ENCODE measurements around the gene IGF2BP1.
"Not testable (repeated sequence)": the region's sequence is repeated elsewhere in the genome, so short reads cannot be mapped to it uniquely, and the experiment has no call there.

Gene IGF2BP1

GRCh38 chr17:49086316-49086605, 89.1 kb downstream of the IGF2BP1 start:
- FAIRE-seq (no peak), DNase-seq (ENCODE audit: insufficient read length, low spot score) (no peak)

- DNase-seq (ENCODE audit: insufficient read length, low spot score) (no peak), FAIRE-seq (no peak)
Observed at GRCh38 chr17:49086649-49087048, 89.5 kb downstream of the IGF2BP1 start.

GRCh38 chr17:49089094-49089493, 91.9 kb downstream of the IGF2BP1 start:
- FAIRE-seq, result no peak

GRCh38 chr17:49090878-49091594, 93.9 kb downstream of the IGF2BP1 start:
- no peak for FAIRE-seq
- DNase-seq (ENCODE audit: insufficient read length, low spot score), result no peak

More at GRCh38 chr17:49089094-49089493, 91.9 kb downstream of the IGF2BP1 start:
- DNase-seq (ENCODE audit: insufficient read length, low spot score), result no peak

GRCh38 chr17:49093131-49093530, 95.9 kb downstream of the IGF2BP1 start:
- FAIRE-seq (no peak), DNase-seq (ENCODE audit: insufficient read length, low spot score) (no peak)

- DNase-seq (ENCODE audit: insufficient read length, low spot score) (no peak), FAIRE-seq (no peak)
Observed at GRCh38 chr17:49100601-49101000, 103.4 kb downstream of the IGF2BP1 start.

- FAIRE-seq (no peak), DNase-seq (ENCODE audit: insufficient read length, low spot score) (no peak)
Observed at GRCh38 chr17:49101054-49101534, 103.9 kb downstream of the IGF2BP1 start.

- DNase-seq (ENCODE audit: insufficient read length, low spot score); FAIRE-seq: not testable (repeated sequence)
Observed at GRCh38 chr17:49103360-49103759, 106.2 kb downstream of the IGF2BP1 start.

GRCh38 chr17:49104511-49105074, 107.4 kb downstream of the IGF2BP1 start:
- FAIRE-seq, result no peak
- no peak for DNase-seq (ENCODE audit: insufficient read length, low spot score)

Data from GM19239 (cell line).